ENCODE measurements around the gene PRSS57.

PRSS57 gene

GRCh38 chr19:651991-652390 lies 43.3 kb downstream of the PRSS57 start:
- H3K36me3 ChIP-seq (ENCODE audit: control insufficient read depth in 5 of 5, insufficient read depth in 5 of 5, low read length in 5 of 5), result peaks cover 0 to 67% (median 50%) of the 10 kb centered on the region in 5 donors
- H3K9ac ChIP-seq (ENCODE audit: low read length in 5 of 5), result no peak overlapping the region
- no peak overlapping the region for H3K4me3 ChIP-seq (ENCODE audit: low read depth in 1 of 5, low read length in 5 of 5)
- H3K27ac ChIP-seq (ENCODE audit: low read depth, low read length), result no peak overlapping the region
- no peaks in the 10 kb centered on the region for H3K27me3 ChIP-seq (ENCODE audit: control insufficient read depth in 5 of 5, insufficient read depth in 4 of 5, low read length in 5 of 5)
- no peaks in the 10 kb centered on the region for H3K9me3 ChIP-seq (ENCODE audit: control insufficient read depth in 5 of 5, low read length in 5 of 5)
- peaks cover 0 to 5% (median 0%) of the 10 kb centered on the region in 5 donors for H3K4me1 ChIP-seq (ENCODE audit: control insufficient read depth in 5 of 5, insufficient read depth in 5 of 5, low read length in 5 of 5)

DNA sequence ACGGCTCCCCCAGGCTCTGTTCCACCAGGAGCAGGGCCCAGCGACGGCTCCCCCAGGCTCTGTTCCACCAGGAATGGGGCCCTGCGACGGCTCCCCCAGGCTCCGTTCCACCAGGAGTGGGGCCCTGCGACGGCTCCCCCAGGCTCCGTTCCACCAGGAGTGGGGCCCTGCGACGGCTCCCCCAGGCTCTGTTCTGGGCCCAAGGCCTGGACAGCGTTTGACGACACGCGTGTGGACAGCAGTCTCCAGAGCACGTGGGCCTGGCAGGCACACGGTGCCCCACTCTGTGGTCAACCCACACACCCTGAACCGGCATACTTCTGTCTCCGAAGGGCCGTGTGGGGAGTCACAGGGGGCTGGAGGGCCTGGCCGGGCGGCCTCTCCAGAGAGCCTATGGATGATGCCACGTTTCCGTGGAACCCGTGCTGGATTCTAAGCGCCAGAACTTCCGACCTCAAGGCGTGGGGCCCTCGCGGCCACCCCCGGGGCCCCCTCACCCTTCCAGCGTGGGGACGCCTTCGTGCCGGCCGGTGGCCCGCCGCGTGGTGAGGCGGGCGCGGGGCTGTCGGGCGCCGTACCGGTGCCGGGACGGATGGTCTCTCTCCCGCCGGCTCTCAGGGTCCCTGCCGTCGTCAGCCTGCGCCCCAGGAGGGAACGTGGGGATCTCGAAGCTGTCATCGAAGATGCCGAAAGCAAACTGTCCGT lies 44.0 kb downstream of the PRSS57 start:
- Histone ChIP-seq H3K27me3 (ENCODE audit: control insufficient read depth in 5 of 5, insufficient read depth in 4 of 5, low read length in 5 of 5) (no peaks in the 10 kb centered on the region), H3K36me3 (ENCODE audit: control insufficient read depth in 5 of 5, insufficient read depth in 5 of 5, low read length in 5 of 5) (peaks cover 0 to 72% (median 55%) of the 10 kb centered on the region in 5 donors), H3K27ac (ENCODE audit: low read depth, low read length) (no peak overlapping the region)

GRCh38 chr19:650121-650520 lies 45.1 kb downstream of the PRSS57 start:
- no peaks in the 10 kb centered on the region for H3K9me3 ChIP-seq (ENCODE audit: control insufficient read depth in 5 of 5, low read length in 5 of 5)
- H3K4me1 ChIP-seq (ENCODE audit: control insufficient read depth in 5 of 5, insufficient read depth in 5 of 5, low read length in 5 of 5), result no peaks in the 10 kb centered on the region
- no peak overlapping the region for H3K9ac ChIP-seq (ENCODE audit: low read length in 5 of 5)
- no peak overlapping the region for H3K27ac ChIP-seq (ENCODE audit: low read depth, low read length)
- no peak overlapping the region for H3K4me3 ChIP-seq (ENCODE audit: low read depth in 1 of 5, low read length in 5 of 5)
- H3K36me3 ChIP-seq (ENCODE audit: control insufficient read depth in 5 of 5, insufficient read depth in 5 of 5, low read length in 5 of 5), result peaks cover 0 to 74% (median 62%) of the 10 kb centered on the region in 5 donors
- no peaks in the 10 kb centered on the region for H3K27me3 ChIP-seq (ENCODE audit: control insufficient read depth in 5 of 5, insufficient read depth in 4 of 5, low read length in 5 of 5)

More for the DNA sequence above, 44.0 kb downstream of the PRSS57 start:
- no peak overlapping the region for H3K4me3 ChIP-seq (ENCODE audit: low read depth in 1 of 5, low read length in 5 of 5)
- no peak overlapping the region for H3K9ac ChIP-seq (ENCODE audit: low read length in 5 of 5)
- no peaks in the 10 kb centered on the region for H3K9me3 ChIP-seq (ENCODE audit: control insufficient read depth in 5 of 5, low read length in 5 of 5)
- H3K4me1 ChIP-seq (ENCODE audit: control insufficient read depth in 5 of 5, insufficient read depth in 5 of 5, low read length in 5 of 5), result no peaks in the 10 kb centered on the region

GRCh38 chr19:648904-649801 lies 46.1 kb downstream of the PRSS57 start:
- Histone ChIP-seq H3K4me1 (ENCODE audit: control insufficient read depth in 5 of 5, insufficient read depth in 5 of 5, low read length in 5 of 5) (no peaks in the 10 kb centered on the region), H3K36me3 (ENCODE audit: control insufficient read depth in 5 of 5, insufficient read depth in 5 of 5, low read length in 5 of 5) (peaks cover 0 to 79% (median 63%) of the 10 kb centered on the region in 5 donors), H3K4me3 (ENCODE audit: low read depth in 1 of 5, low read length in 5 of 5) (no peak overlapping the region), H3K27ac (ENCODE audit: low read depth, low read length) (no peak overlapping the region), H3K9ac (ENCODE audit: low read length in 5 of 5) (no peak overlapping the region), H3K27me3 (ENCODE audit: control insufficient read depth in 5 of 5, insufficient read depth in 4 of 5, low read length in 5 of 5) (no peaks in the 10 kb centered on the region), H3K9me3 (ENCODE audit: control insufficient read depth in 5 of 5, low read length in 5 of 5) (no peaks in the 10 kb centered on the region)

DNA sequence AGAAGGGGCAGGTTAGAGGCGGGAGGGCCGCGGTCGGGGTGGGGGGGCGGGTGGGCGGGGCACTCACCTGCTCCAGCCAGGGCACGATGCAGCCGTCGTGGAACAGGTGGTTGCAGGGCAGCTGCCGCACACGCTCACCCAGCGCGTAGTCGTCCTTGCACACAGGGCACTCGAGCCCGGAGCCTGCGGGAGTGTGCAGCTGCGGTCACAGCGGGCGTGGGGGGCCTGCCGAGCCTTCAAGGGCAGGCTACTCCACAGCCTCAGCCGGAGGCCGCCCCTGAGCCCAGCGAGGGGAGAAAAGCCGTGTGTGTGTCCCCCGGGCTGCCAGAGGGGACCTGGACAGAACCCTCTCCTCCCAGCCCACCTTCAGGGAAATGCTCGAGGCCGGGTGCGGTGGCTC lies 46.9 kb downstream of the PRSS57 start:
- H3K9me3 ChIP-seq (ENCODE audit: control insufficient read depth in 5 of 5, low read length in 5 of 5), result no peaks in the 10 kb centered on the region
- H3K4me1 ChIP-seq (ENCODE audit: control insufficient read depth in 5 of 5, insufficient read depth in 5 of 5, low read length in 5 of 5), result no peaks in the 10 kb centered on the region
- no peaks in the 10 kb centered on the region for H3K27me3 ChIP-seq (ENCODE audit: control insufficient read depth in 5 of 5, insufficient read depth in 4 of 5, low read length in 5 of 5)
- no peak overlapping the region for H3K4me3 ChIP-seq (ENCODE audit: low read depth in 1 of 5, low read length in 5 of 5)
- H3K27ac ChIP-seq (ENCODE audit: low read depth, low read length), result no peak overlapping the region
- peaks cover 0 to 71% (median 57%) of the 10 kb centered on the region in 5 donors for H3K36me3 ChIP-seq (ENCODE audit: control insufficient read depth in 5 of 5, insufficient read depth in 5 of 5, low read length in 5 of 5)
- no peak overlapping the region for H3K9ac ChIP-seq (ENCODE audit: low read length in 5 of 5)

- Histone ChIP-seq H3K4me1 (ENCODE audit: control insufficient read depth in 5 of 5, insufficient read depth in 5 of 5, low read length in 5 of 5) (no peaks in the 10 kb centered on the region), H3K9ac (ENCODE audit: low read length in 5 of 5) (no peak overlapping the region), H3K4me3 (ENCODE audit: low read depth in 1 of 5, low read length in 5 of 5) (no peak overlapping the region), H3K36me3 (ENCODE audit: control insufficient read depth in 5 of 5, insufficient read depth in 5 of 5, low read length in 5 of 5) (peaks cover 0 to 65% (median 52%) of the 10 kb centered on the region in 5 donors), H3K27ac (ENCODE audit: low read depth, low read length) (no peak overlapping the region), H3K27me3 (ENCODE audit: control insufficient read depth in 5 of 5, insufficient read depth in 4 of 5, low read length in 5 of 5) (no peaks in the 10 kb centered on the region), H3K9me3 (ENCODE audit: control insufficient read depth in 5 of 5, low read length in 5 of 5) (no peaks in the 10 kb centered on the region)
These were observed 47.5 kb downstream of the PRSS57 start for GRCh38 chr19:647566-648284.

- H3K9me3 ChIP-seq (ENCODE audit: control insufficient read depth in 5 of 5, low read length in 5 of 5), result no peaks in the 10 kb centered on the region
- no peaks in the 10 kb centered on the region for H3K4me1 ChIP-seq (ENCODE audit: control insufficient read depth in 5 of 5, insufficient read depth in 5 of 5, low read length in 5 of 5)
- H3K27me3 ChIP-seq (ENCODE audit: control insufficient read depth in 5 of 5, insufficient read depth in 4 of 5, low read length in 5 of 5), result no peaks in the 10 kb centered on the region
- no peak overlapping the region for H3K4me3 ChIP-seq (ENCODE audit: low read depth in 1 of 5, low read length in 5 of 5)
- no peak overlapping the region for H3K9ac ChIP-seq (ENCODE audit: low read length in 5 of 5)
- no peak overlapping the region for H3K27ac ChIP-seq (ENCODE audit: low read depth, low read length)
- peaks cover 0 to 58% (median 45%) of the 10 kb centered on the region in 5 donors for H3K36me3 ChIP-seq (ENCODE audit: control insufficient read depth in 5 of 5, insufficient read depth in 5 of 5, low read length in 5 of 5)
These were observed 48.3 kb downstream of the PRSS57 start for GRCh38 chr19:646779-647565.

DNA sequence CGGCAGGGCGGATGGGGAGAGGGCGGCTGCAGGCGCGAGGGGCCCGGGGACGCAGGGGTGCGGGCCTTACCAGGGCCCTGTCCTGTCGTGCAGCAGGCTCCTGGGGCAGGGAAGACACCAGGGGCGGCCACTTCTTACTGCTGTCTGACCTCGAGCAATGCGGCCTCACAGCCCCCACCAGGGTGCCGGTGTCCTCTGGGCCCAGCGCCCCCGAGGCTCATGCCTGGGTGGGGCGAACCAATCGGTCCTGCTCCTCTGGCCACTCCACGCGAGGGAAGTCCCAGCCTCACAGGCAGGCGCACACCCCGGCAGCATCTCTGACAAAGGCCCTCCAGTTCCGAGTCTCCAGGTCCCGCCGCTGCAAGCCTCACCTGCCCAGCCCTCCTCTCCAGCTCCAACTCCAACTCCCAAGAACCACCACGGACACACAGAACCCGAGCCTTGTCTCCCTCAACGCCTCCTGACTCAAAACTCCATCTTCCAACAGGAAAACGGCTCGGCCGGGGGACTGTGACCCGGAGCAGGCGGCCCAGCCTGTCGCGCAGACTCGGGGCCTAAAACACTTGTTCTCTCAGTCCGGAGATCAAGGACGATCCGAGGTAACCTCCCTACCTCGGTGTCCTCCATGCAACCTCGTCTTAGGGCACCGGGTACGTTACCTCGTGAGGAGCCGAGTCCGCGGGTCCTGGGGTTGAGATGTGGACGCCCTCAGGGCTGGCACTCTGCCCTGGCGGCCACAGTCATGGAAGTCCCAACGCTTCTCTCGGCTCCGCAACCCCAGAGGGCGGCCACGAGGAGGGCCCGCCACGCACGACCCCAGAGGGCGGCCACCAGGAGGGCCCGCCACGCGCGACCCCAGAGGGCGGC lies 49.1 kb downstream of the PRSS57 start:
- no peak overlapping the region for H3K27ac ChIP-seq (ENCODE audit: low read depth, low read length)
- H3K36me3 ChIP-seq (ENCODE audit: control insufficient read depth in 5 of 5, insufficient read depth in 5 of 5, low read length in 5 of 5), result peaks cover 0 to 49% (median 38%) of the 10 kb centered on the region in 5 donors
- no peak overlapping the region for H3K9ac ChIP-seq (ENCODE audit: low read length in 5 of 5)
- no peak overlapping the region for H3K4me3 ChIP-seq (ENCODE audit: low read depth in 1 of 5, low read length in 5 of 5)
- no peaks in the 10 kb centered on the region for H3K4me1 ChIP-seq (ENCODE audit: control insufficient read depth in 5 of 5, insufficient read depth in 5 of 5, low read length in 5 of 5)
- no peaks in the 10 kb centered on the region for H3K9me3 ChIP-seq (ENCODE audit: control insufficient read depth in 5 of 5, low read length in 5 of 5)
- H3K27me3 ChIP-seq (ENCODE audit: control insufficient read depth in 5 of 5, insufficient read depth in 4 of 5, low read length in 5 of 5), result no peaks in the 10 kb centered on the region

- Histone ChIP-seq H3K36me3 (ENCODE audit: control insufficient read depth in 5 of 5, insufficient read depth in 5 of 5, low read length in 5 of 5) (peaks cover 0 to 44% (median 35%) of the 10 kb centered on the region in 5 donors), H3K9ac (ENCODE audit: low read length in 5 of 5) (no peak overlapping the region), H3K4me3 (ENCODE audit: low read depth in 1 of 5, low read length in 5 of 5) (no peak overlapping the region), H3K9me3 (ENCODE audit: control insufficient read depth in 5 of 5, low read length in 5 of 5) (no peaks in the 10 kb centered on the region), H3K27ac (ENCODE audit: low read depth, low read length) (no peak overlapping the region), H3K4me1 (ENCODE audit: control insufficient read depth in 5 of 5, insufficient read depth in 5 of 5, low read length in 5 of 5) (peaks cover 0 to 4% (median 2%) of the 10 kb centered on the region in 5 donors), H3K27me3 (ENCODE audit: control insufficient read depth in 5 of 5, insufficient read depth in 4 of 5, low read length in 5 of 5) (no peaks in the 10 kb centered on the region)
These were observed 50.5 kb downstream of the PRSS57 start for GRCh38 chr19:644789-645188.
